HG03196 (cell line): ENCODE results near the gene IFNE.
A peak's percentile ranks its signal among the peaks of the same experiment; 100 is the strongest.
"Not testable (repeated sequence)": the region's sequence is repeated elsewhere in the genome, so short reads cannot be mapped to it uniquely, and the experiment has no call there.

Source experiments
- ATAC-seq: cut with Tn5 transposase; IDR thresholded peaks from one replicate; pipeline ENCODE4 v1.9.1; 2021; ENCODE audit not compliant: unreplicated experiment

Gene IFNE

GRCh38 chr9:21499912-21500311 is 17.8 kb upstream of the IFNE start:
- no peak for ATAC-seq

GRCh38 chr9:21491756-21492155 is 9.6 kb upstream of the IFNE start:
- ATAC-seq: no peak

- ATAC-seq: no peak
Measured at GRCh38 chr9:21481470-21482056, 550 bp downstream of the IFNE start.

- no peak for ATAC-seq
Measured at GRCh38 chr9:21479152-21479702, 2.9 kb downstream of the IFNE start.

GRCh38 chr9:21477466-21477865 is 4.6 kb downstream of the IFNE start:
- no peak for ATAC-seq

GRCh38 chr9:21473236-21473635 is 8.9 kb downstream of the IFNE start:
- no peak for ATAC-seq

- no peak for ATAC-seq
Measured at GRCh38 chr9:21470126-21470525, 12.0 kb downstream of the IFNE start.

GRCh38 chr9:21465859-21466518 is 16.1 kb downstream of the IFNE start:
- ATAC-seq: no peak

- no peak for ATAC-seq
Measured at GRCh38 chr9:21465138-21465537, 17.0 kb downstream of the IFNE start.

GRCh38 chr9:21461377-21461776 is 20.7 kb downstream of the IFNE start:
- ATAC-seq: no peak

GRCh38 chr9:21455320-21455719 is 26.8 kb downstream of the IFNE start:
- no peak for ATAC-seq

- ATAC-seq: no peak
Measured at GRCh38 chr9:21454149-21454548, 28.0 kb downstream of the IFNE start.

- ATAC-seq: no peak
Measured at GRCh38 chr9:21452681-21453080, 29.4 kb downstream of the IFNE start.

GRCh38 chr9:21450733-21451394 is 31.2 kb downstream of the IFNE start:
- no peak for ATAC-seq

- not testable (repeated sequence) for ATAC-seq
Measured at GRCh38 chr9:21449312-21449711, 32.8 kb downstream of the IFNE start.

- peak; percentile 91 for ATAC-seq
Measured at GRCh38 chr9:21443849-21444625, 38.1 kb downstream of the IFNE start.

- ATAC-seq: no peak
Measured at GRCh38 chr9:21440139-21440538, 42.0 kb downstream of the IFNE start, which contains the start of gene IFNA1. Gene IFNA1 (plus strand): TSS chr9:21440439. CDS start chr9:21440508, 69 bp downstream.

- ATAC-seq: not testable (repeated sequence)
Measured at GRCh38 chr9:21435015-21435383, 47.1 kb downstream of the IFNE start.

GRCh38 chr9:21434202-21435014 is 47.7 kb downstream of the IFNE start:
- ATAC-seq: no peak

GRCh38 chr9:21432672-21433425 is 49.3 kb downstream of the IFNE start:
- peak; percentile 66 for ATAC-seq
